Neutrophil (primary cell): ENCODE results near the gene FYTTD1.

Source experiments
- H3K27ac ChIP-seq: fragments of 200-600 bp; sonication (generic); 2 replicates; pipeline ENCODE4 v1.5.1; 2016; ENCODE audit warnings: mild to moderate bottlenecking, moderate library complexity
- H3K27me3 ChIP-seq: fragments of 200-600 bp; sonication (generic); 2 replicates; pipeline ENCODE4 v1.6.0; 2016; ENCODE audit warnings: mild to moderate bottlenecking
- H3K36me3 ChIP-seq: fragments of 200-600 bp; sonication (generic); 2 replicates; pipeline ENCODE4 v1.5.1; 2017
- H3K4me1 ChIP-seq, 2 experiments: fragments of 200-600 bp in 1 of 2; sonication (generic) in 1 of 2; 1 replicate in 1 of 2; 2 replicates in 1 of 2; pipeline versions ENCODE4 v1.5.1 to v1.6.1; 2013 to 2016; ENCODE audit warnings: low read depth in 1 of 2, low read length in 1 of 2, mild to moderate bottlenecking in 1 of 2, moderate library complexity in 1 of 2; ENCODE audit not compliant: control insufficient read depth in 1 of 2, insufficient read depth in 1 of 2
- H3K4me3 ChIP-seq, 2 experiments: fragments of 200-600 bp in 1 of 2; sonication (generic) in 1 of 2; 1 replicate in 1 of 2; 2 replicates in 1 of 2; pipeline ENCODE4 v1.5.1; 2013 to 2016; ENCODE audit warnings: low read depth in 1 of 2, low read length in 1 of 2, mild to moderate bottlenecking in 1 of 2, moderate library complexity in 1 of 2
- H3K9me3 ChIP-seq: fragments of 200-600 bp; sonication (generic); 2 replicates; pipeline ENCODE4 v1.5.1; 2016
- TF ChIP-seq, protein P1 (sequence below): fragments of 200-600 bp; sonication (generic); IDR thresholded peaks from 2 replicates; pipeline ENCODE4 v1.5.1; 2016; ENCODE audit warnings: antibody characterized with exemption

FYTTD1 gene

DNA sequence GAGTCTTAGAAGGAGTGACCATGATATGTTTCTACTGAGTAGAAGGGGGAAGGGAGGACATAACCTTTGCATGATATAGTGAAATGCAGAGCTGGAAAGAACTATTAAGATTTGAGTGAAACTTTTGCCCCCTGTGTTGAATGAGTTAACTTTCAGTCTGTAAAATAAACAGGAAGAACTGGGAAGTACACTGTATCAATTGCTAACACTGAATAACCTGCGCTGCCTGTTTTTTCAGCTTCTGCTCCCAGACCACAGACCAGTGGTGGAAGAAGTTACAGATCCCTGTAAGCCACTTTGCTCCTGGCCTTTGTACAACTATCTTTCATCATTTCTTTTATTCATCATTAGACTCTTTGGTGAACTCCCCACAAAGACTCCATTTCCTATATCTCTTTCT is 37.7 kb downstream of the FYTTD1 start:
- Histone ChIP-seq H3K27me3 (no peaks in the 10 kb centered on the region), H3K36me3 (peaks cover 7% of the 10 kb centered on the region), H3K4me1 (peaks cover 8 to 10% of the 10 kb centered on the region in 2 experiments), H3K4me3 (no peak overlapping the region), H3K9me3 (no peaks in the 10 kb centered on the region), H3K27ac (no peak overlapping the region)
- TF ChIP-seq, protein P1, sequence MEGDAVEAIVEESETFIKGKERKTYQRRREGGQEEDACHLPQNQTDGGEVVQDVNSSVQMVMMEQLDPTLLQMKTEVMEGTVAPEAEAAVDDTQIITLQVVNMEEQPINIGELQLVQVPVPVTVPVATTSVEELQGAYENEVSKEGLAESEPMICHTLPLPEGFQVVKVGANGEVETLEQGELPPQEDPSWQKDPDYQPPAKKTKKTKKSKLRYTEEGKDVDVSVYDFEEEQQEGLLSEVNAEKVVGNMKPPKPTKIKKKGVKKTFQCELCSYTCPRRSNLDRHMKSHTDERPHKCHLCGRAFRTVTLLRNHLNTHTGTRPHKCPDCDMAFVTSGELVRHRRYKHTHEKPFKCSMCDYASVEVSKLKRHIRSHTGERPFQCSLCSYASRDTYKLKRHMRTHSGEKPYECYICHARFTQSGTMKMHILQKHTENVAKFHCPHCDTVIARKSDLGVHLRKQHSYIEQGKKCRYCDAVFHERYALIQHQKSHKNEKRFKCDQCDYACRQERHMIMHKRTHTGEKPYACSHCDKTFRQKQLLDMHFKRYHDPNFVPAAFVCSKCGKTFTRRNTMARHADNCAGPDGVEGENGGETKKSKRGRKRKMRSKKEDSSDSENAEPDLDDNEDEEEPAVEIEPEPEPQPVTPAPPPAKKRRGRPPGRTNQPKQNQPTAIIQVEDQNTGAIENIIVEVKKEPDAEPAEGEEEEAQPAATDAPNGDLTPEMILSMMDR, result no peak

DNA sequence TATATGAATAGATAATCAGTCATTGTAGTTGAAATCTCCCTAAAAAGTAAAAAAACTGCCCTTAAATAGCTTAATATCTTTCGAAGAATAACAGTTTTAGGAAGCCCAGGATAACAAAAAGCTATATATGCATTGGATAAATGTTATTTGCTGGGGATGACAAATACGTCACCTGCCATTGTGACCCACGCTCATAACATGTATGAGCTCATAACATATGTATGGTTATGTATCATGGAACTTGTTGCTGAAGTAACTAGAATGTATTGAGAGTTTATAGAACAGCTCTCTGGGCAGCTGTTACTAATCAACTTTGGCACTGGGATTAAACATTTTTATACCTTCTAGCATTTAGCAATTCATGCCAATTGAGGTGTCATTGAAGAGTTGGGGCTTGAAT is 39.6 kb downstream of the FYTTD1 start:
- Histone ChIP-seq H3K9me3 (no peaks in the 10 kb centered on the region), H3K4me1 (peaks cover 10 to 12% of the 10 kb centered on the region in 2 experiments), H3K27ac (no peak overlapping the region), H3K4me3 (no peak overlapping the region), H3K36me3 (no peaks in the 10 kb centered on the region), H3K27me3 (no peaks in the 10 kb centered on the region)
- TF ChIP-seq, protein P1, result no peak

DNA sequence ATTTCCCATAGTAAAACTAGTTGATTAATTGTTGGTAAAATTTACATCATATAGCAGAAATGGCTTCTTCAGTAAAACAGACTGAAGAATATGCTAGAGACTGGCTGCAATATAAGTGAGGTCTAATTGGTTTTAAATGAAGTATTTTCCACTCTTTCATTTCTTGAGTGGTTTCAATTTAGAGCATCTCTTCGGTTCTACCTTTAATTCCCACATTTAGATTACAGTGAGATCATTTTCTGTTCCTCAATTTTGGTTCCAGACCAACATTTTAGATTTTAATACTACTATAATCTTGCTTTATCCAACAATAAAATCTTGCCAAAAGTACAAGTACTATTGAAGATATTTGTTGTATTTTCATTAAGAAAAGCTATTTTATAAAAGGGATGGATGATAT is 40.4 kb downstream of the FYTTD1 start:
- Histone ChIP-seq H3K27ac (no peak overlapping the region), H3K4me3 (peak overlapping the region; percentile 83 to 85), H3K9me3 (no peaks in the 10 kb centered on the region), H3K36me3 (no peaks in the 10 kb centered on the region), H3K4me1 (peaks cover 10 to 12% of the 10 kb centered on the region in 2 experiments), H3K27me3 (no peaks in the 10 kb centered on the region)
- TF ChIP-seq, protein P1, result no peak

DNA sequence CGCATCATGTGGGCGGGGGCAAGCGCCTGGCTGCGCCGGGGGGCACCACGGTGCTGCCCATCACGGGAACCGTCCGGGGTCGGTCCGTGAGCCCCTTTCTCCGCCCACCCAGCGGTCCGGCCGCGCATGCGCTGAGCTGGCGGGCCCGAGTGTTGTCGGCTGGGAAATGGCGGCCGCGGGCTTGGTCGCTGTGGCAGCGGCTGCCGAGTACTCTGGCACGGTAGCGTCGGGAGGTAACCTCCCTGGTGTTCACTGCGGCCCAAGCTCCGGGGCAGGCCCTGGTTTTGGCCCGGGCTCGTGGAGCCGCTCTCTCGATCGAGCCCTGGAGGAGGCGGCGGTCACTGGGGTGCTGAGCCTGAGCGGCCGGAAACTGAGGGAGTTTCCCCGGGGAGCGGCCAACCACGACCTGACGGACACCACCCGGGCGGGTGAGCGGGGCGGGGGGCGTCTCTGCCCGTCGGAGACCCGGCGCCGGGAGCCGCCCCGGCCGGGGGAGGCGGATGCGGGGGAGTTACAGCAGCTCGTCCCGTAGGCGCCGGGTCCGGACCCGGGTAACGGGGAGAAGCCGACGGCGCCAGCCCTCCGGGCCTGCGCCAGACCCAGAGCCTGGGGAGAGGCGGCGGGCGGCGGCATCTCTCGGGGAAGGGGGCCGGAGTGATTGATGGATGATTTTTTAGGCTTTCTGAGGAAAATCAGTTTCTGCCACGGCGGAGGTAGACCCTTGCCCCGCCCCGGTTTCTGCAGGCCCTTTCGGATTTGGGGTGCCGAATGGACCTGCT is 41.6 kb downstream of the FYTTD1 start, which contains the start of gene LRCH3:
LRCH3 (plus strand) TSS at position 142 of the 779 bp plus-strand sequence; CDS start at position 167, 25 bp downstream.
- Histone ChIP-seq H3K36me3 (no peaks in the 10 kb centered on the region), H3K4me3 (peak within 1 kb of the TSS; percentile 83 to 85), H3K9me3 (no peaks in the 10 kb centered on the region), H3K27ac (peak within 1 kb of the TSS; percentile 83), H3K4me1 (peaks cover 10 to 12% of the 10 kb centered on the region in 2 experiments), H3K27me3 (no peaks in the 10 kb centered on the region)
- TF ChIP-seq, protein P1, result no peak

- H3K4me3 ChIP-seq, result peak overlapping the region; percentile 83 to 85
- H3K27ac ChIP-seq, result peak overlapping the region; percentile 83
- H3K27me3 ChIP-seq, result no peaks in the 10 kb centered on the region
- no peaks in the 10 kb centered on the region for H3K36me3 ChIP-seq
- TF ChIP-seq, protein P1, result no peak
- H3K9me3 ChIP-seq, result no peaks in the 10 kb centered on the region
- peaks cover 10 to 12% of the 10 kb centered on the region in 2 experiments for H3K4me1 ChIP-seq
Measured at GRCh38 chr3:197791892-197792647, 42.4 kb downstream of the FYTTD1 start.
